Ascending aorta (tissue), 2 donors: Measurements from ENCODE around the gene TBL1XR1. TPM values are rescaled to one million over a fixed set of nuclear protein-coding genes. Genes with fewer than 3 reads are reported as not detected.

Experiments
- DNase-seq, 2 donors: peaks; one replicate each; pipeline ENCODE4 v3.0.0-alpha.2; 2019; ENCODE audit warnings: low spot score in 2 of 2
- H3K27ac ChIP-seq, 2 donors: fragments of 200-600 bp; sonication (generic); one replicate each; pipeline ENCODE4 v1.5.1; 2016 to 2017; ENCODE audit warnings: mild to moderate bottlenecking in 1 of 2
- H3K27me3 ChIP-seq: fragments of 200-600 bp; sonication (generic); one replicate; pipeline ENCODE4 v1.5.1; 2017
- H3K36me3 ChIP-seq, 2 donors: fragments of 200-600 bp; sonication (generic); one replicate each; pipeline ENCODE4 v1.5.1; 2016
- H3K4me1 ChIP-seq, 2 donors: fragments of 200-600 bp; sonication (generic); one replicate each; pipeline ENCODE4 v1.5.1; 2016 to 2017; ENCODE audit warnings: mild to moderate bottlenecking in 1 of 2
- H3K4me3 ChIP-seq, 2 donors: fragments of 200-600 bp; sonication (generic); one replicate each; pipeline ENCODE4 v1.5.1; 2016 to 2017; ENCODE audit warnings: mild to moderate bottlenecking in 1 of 2
- H3K9me3 ChIP-seq, 2 donors: fragments of 200-600 bp; sonication (generic); one replicate each; pipeline ENCODE4 v1.5.1; 2016
- CTCF ChIP-seq, 3 experiments: fragments of 200-600 bp in 2 of 3; fragments of 450-650 bp in 1 of 3; sonication (generic) in 2 of 3; IDR thresholded peaks; one replicate each; pipeline ENCODE4 v1.5.1; 2016 to 2019; ENCODE audit warnings: antibody characterized with exemption in 3 of 3, mild to moderate bottlenecking in 1 of 3, moderate library complexity in 1 of 3
- intact Hi-C: fragments of 100-400 bp; cut with DNase I; formaldehyde crosslinking; loops from one replicate; pipeline ENCODE4 v1.15.1; 2023
- total RNA-seq: library from RNA; depleted of rRNA; stranded (reverse); fragments of >200 nt; gene quantifications from one replicate; pipeline ENCODE4 v1.1.0, GENCODE V29; 2016

The TBL1XR1 gene
- total RNA-seq, 1 donor from 2014 or later = 52.0 TPM

GRCh38 chr3:177126015-177126773 lies 71.1 kb downstream of the TBL1XR1 start:
- Histone ChIP-seq H3K9me3 (no peaks in the 10 kb centered on the region), H3K4me3 (no peak overlapping the region), H3K27me3 (no peaks in the 10 kb centered on the region), H3K36me3 (no peaks in the 10 kb centered on the region), H3K27ac (peak overlapping the region in 1 of 2 donors; percentile 41), H3K4me1 (peaks cover 0 to 18% of the 10 kb centered on the region in 2 donors)
- no peak for DNase-seq
- intact Hi-C loops = no loop called here
- no peak for TF ChIP-seq CTCF (IDR thresholded peaks at IDR 0.05)

- Histone ChIP-seq H3K4me1 (peaks cover 0 to 31% of the 10 kb centered on the region in 2 donors), H3K27ac (no peak overlapping the region), H3K27me3 (no peaks in the 10 kb centered on the region), H3K36me3 (no peaks in the 10 kb centered on the region), H3K9me3 (no peaks in the 10 kb centered on the region), H3K4me3 (no peak overlapping the region)
- intact Hi-C loops = no loop called here
- no peak for TF ChIP-seq CTCF (IDR thresholded peaks at IDR 0.05)
- no peak for DNase-seq
Measured at GRCh38 chr3:177124882-177125281, 72.4 kb downstream of the TBL1XR1 start.

GRCh38 chr3:177123822-177124221 lies 73.5 kb downstream of the TBL1XR1 start:
- intact Hi-C loops = no loop called here
- H3K4me1 ChIP-seq = peaks cover 0 to 31% of the 10 kb centered on the region in 2 donors

GRCh38 chr3:177122183-177122856 lies 75.0 kb downstream of the TBL1XR1 start:
- Histone ChIP-seq H3K36me3 (no peaks in the 10 kb centered on the region), H3K9me3 (no peaks in the 10 kb centered on the region), H3K4me3 (no peak overlapping the region), H3K4me1 (peaks cover 0 to 41% of the 10 kb centered on the region in 2 donors), H3K27me3 (no peaks in the 10 kb centered on the region), H3K27ac (no peak overlapping the region)
- intact Hi-C loops = no loop called here
- TF ChIP-seq CTCF (IDR thresholded peaks at IDR 0.05) = no peak
- DNase-seq = no peak

More at GRCh38 chr3:177123822-177124221, 73.5 kb downstream of the TBL1XR1 start:
- DNase-seq = no peak
- Histone ChIP-seq H3K4me3 (no peak overlapping the region), H3K27me3 (no peaks in the 10 kb centered on the region), H3K9me3 (no peaks in the 10 kb centered on the region), H3K36me3 (no peaks in the 10 kb centered on the region), H3K27ac (no peak overlapping the region)
- TF ChIP-seq CTCF (IDR thresholded peaks at IDR 0.05) = no peak

GRCh38 chr3:177119829-177120228 lies 77.5 kb downstream of the TBL1XR1 start:
- H3K27ac ChIP-seq = no peak overlapping the region
- no peak for TF ChIP-seq CTCF (IDR thresholded peaks at IDR 0.05)
- intact Hi-C loops = no loop called here
- peaks cover 0 to 58% of the 10 kb centered on the region in 2 donors for H3K4me1 ChIP-seq
- H3K36me3 ChIP-seq = no peaks in the 10 kb centered on the region
- no peak overlapping the region for H3K4me3 ChIP-seq
- no peaks in the 10 kb centered on the region for H3K9me3 ChIP-seq
- DNase-seq = no peak
- H3K27me3 ChIP-seq = no peaks in the 10 kb centered on the region
